Dermis microvascular lymphatic vessel endothelial cell (primary cell): ENCODE data around the gene GNMT. TPM values are rescaled to one million over a fixed set of nuclear protein-coding genes. Genes with fewer than 3 reads are reported as not detected.
"Not testable (repeated sequence)": the region's sequence is repeated elsewhere in the genome, so short reads cannot be mapped to it uniquely, and the experiment has no call there.

Experiments used
- DNase-seq, 2 donors: peaks; one replicate each; pipeline versions ENCODE4 v3.0.0 to v3.0.0-alpha.2; 2010; ENCODE audit warnings: low read depth in 2 of 2
- total RNA-seq: library from RNA; depleted of rRNA; stranded (reverse); fragments of >200 nt; gene quantifications from 2 replicates; pipeline ENCODE4 v1.2.1, GENCODE V29; 2014

GNMT gene
- total RNA-seq, 1 donor from 2014 or later = under 0.01 TPM

GRCh38 chr6:42941356-42941755, 19.2 kb upstream of the GNMT start:
- DNase-seq = not testable (repeated sequence)

GRCh38 chr6:42942444-42942843, 18.1 kb upstream of the GNMT start:
- no peak for DNase-seq

- no peak for DNase-seq
Measured at GRCh38 chr6:42947950-42948349, 12.6 kb upstream of the GNMT start.

GRCh38 chr6:42952389-42952788, 8.2 kb upstream of the GNMT start:
- no peak for DNase-seq

- DNase-seq = not testable (repeated sequence)
Measured at GRCh38 chr6:42954405-42954804, 6.1 kb upstream of the GNMT start.

GRCh38 chr6:42958125-42958524, 2.4 kb upstream of the GNMT start:
- DNase-seq = no peak

GRCh38 chr6:42959917-42960242, 674 bp upstream of the GNMT start:
- DNase-seq = no peak

GRCh38 chr6:42961020-42961470, 491 bp downstream of the GNMT start:
- no peak for DNase-seq

GRCh38 chr6:42962096-42962495, 1.5 kb downstream of the GNMT start:
- no peak for DNase-seq

GRCh38 chr6:42962502-42963178, 2.1 kb downstream of the GNMT start:
- no peak for DNase-seq

GRCh38 chr6:42963179-42963854, 2.8 kb downstream of the GNMT start:
- DNase-seq = no peak

- peak in 1 of 2 donors; percentile 67 for DNase-seq
Measured at GRCh38 chr6:42963855-42964605, 3.5 kb downstream of the GNMT start.

- no peak for DNase-seq
Measured at GRCh38 chr6:42966571-42966970, 6.0 kb downstream of the GNMT start.

- DNase-seq = no peak
Measured at GRCh38 chr6:42967228-42967627, 6.7 kb downstream of the GNMT start.

- DNase-seq = no peak
Measured at GRCh38 chr6:42968126-42968701, 7.7 kb downstream of the GNMT start.

- no peak for DNase-seq
Measured at GRCh38 chr6:42968783-42969182, 8.2 kb downstream of the GNMT start.

GRCh38 chr6:42969431-42969830, 8.9 kb downstream of the GNMT start:
- no peak for DNase-seq

- no peak for DNase-seq
Measured at GRCh38 chr6:42969934-42970333, 9.4 kb downstream of the GNMT start.

GRCh38 chr6:42970871-42971612, 10.5 kb downstream of the GNMT start:
- DNase-seq = peak in 1 of 2 donors; percentile 41

- no peak for DNase-seq
Measured at GRCh38 chr6:42971746-42972327, 11.3 kb downstream of the GNMT start.

- DNase-seq = no peak
Measured at GRCh38 chr6:42973926-42974325, 13.4 kb downstream of the GNMT start.
